ENCODE results near the gene ENPEP. TPM values are rescaled to one million over a fixed set of nuclear protein-coding genes. Genes with fewer than 3 reads are reported as not detected.
A peak's percentile ranks its signal among the peaks of the same experiment; 100 is the strongest.

ENPEP gene
- total and polyA plus RNA-seq, 10 of the 15 experiments (the other 5 are each of a cell fraction or from before 2014, with no cell fraction given) = 0.03 TPM; not detected in 9

GRCh38 chr4:110484029-110484428 is 8.1 kb downstream of the ENPEP start (continued):
- TF ChIP-seq NKRF (conservative IDR thresholded peaks at IDR 0.05) (no peak), REST (IDR thresholded peaks at IDR 0.05; ENCODE audit: low read depth, low read length) (no peak), ZNF622 (IDR thresholded peaks at IDR 0.05) (no peak), IRF4 (IDR thresholded peaks at IDR 0.05; ENCODE audit: low read depth, low read length) (peak; percentile 49; the same call in 1 of the 2 replicates), CBFB (IDR thresholded peaks at IDR 0.05; ENCODE audit: low read depth) (peak; percentile 57; the same call in 1 of the 2 replicates), ZBTB11 (CRISPR knock-in tag; IDR thresholded peaks at IDR 0.05) (no peak), BCL11A (IDR thresholded peaks at IDR 0.05; ENCODE audit: low read depth, low read length) (peak; percentile 48; the same call in 1 of the 2 replicates), FOXM1 (IDR thresholded peaks at IDR 0.05; ENCODE audit: low read depth, low read length) (0 out of 2 replicates have a peak, but pooled peaks have one; percentile 41), SMC3 (IDR thresholded peaks at IDR 0.05; ENCODE audit: borderline replicate concordance, low read length) (no peak), ATF7 (IDR thresholded peaks at IDR 0.05; ENCODE audit: low read depth) (peak; percentile 89), SREBF1 (IDR thresholded peaks at IDR 0.05; ENCODE audit: low read length) (no peak), DPF2 (IDR thresholded peaks at IDR 0.05) (peak; percentile 44), ZNF274 (IDR thresholded peaks at IDR 0.05; ENCODE audit: insufficient read depth, insufficient read length) (no peak), SKIL (IDR thresholded peaks at IDR 0.05; ENCODE audit: low read depth, poor library complexity, severe bottlenecking) (peak; percentile 19), JUNB (IDR thresholded peaks at IDR 0.05) (peak; percentile 44), POLR2A (IDR thresholded peaks at IDR 0.05; ENCODE audit: low read depth, low read length) (no peak), RELA (IDR thresholded peaks at IDR 0.05; ENCODE audit: borderline replicate concordance, partially characterized antibody) (no peak)
- TF ChIP-seq, protein P1, sequence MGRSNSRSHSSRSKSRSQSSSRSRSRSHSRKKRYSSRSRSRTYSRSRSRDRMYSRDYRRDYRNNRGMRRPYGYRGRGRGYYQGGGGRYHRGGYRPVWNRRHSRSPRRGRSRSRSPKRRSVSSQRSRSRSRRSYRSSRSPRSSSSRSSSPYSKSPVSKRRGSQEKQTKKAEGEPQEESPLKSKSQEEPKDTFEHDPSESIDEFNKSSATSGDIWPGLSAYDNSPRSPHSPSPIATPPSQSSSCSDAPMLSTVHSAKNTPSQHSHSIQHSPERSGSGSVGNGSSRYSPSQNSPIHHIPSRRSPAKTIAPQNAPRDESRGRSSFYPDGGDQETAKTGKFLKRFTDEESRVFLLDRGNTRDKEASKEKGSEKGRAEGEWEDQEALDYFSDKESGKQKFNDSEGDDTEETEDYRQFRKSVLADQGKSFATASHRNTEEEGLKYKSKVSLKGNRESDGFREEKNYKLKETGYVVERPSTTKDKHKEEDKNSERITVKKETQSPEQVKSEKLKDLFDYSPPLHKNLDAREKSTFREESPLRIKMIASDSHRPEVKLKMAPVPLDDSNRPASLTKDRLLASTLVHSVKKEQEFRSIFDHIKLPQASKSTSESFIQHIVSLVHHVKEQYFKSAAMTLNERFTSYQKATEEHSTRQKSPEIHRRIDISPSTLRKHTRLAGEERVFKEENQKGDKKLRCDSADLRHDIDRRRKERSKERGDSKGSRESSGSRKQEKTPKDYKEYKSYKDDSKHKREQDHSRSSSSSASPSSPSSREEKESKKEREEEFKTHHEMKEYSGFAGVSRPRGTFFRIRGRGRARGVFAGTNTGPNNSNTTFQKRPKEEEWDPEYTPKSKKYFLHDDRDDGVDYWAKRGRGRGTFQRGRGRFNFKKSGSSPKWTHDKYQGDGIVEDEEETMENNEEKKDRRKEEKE (IDR thresholded peaks at IDR 0.05) = no peak

All from GM12878 (cell line).